SHP77 treated with DMSO at 0.1 percent for 48 hours (cell line): ENCODE data around the gene WWC2.
"Not testable (repeated sequence)": the region's sequence is repeated elsewhere in the genome, so short reads cannot be mapped to it uniquely, and the experiment has no call there.

Experiments used
- DNase-seq: peaks from one replicate; lab custom pipeline; 2025; lab: John Stamatoyannopoulos, UW

WWC2 gene

GRCh38 chr4:183100827-183101226, 1.8 kb downstream of the WWC2 start:
- peak; percentile 1 for DNase-seq

DNA sequence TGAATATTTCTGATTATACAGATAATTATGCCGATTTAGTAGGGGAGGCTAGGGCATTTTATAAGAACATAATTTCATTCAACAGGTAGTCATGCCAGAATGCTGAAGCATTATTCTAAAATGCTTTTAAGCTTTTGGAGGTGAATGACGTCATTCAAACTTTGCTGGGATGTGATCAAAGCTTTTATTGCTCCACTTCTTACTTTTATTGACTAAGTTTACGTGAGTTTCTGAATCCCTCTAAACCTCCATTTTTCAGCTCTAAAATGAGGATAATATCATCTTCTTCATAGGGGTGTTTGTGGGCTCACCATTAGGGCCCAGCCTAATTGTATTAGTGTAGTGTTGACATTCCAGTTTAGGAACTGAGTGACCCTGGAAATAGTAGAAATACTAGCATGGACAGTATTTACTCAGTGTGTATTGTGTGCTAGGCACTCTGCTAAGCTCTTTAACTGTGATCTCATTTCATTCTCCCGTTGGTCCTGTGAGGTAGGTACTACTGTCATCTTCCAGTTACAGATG, 3.0 kb downstream of the WWC2 start:
- DNase-seq, result no peak

- no peak for DNase-seq
Observed at GRCh38 chr4:183105092-183105491, 6.0 kb downstream of the WWC2 start.

DNA sequence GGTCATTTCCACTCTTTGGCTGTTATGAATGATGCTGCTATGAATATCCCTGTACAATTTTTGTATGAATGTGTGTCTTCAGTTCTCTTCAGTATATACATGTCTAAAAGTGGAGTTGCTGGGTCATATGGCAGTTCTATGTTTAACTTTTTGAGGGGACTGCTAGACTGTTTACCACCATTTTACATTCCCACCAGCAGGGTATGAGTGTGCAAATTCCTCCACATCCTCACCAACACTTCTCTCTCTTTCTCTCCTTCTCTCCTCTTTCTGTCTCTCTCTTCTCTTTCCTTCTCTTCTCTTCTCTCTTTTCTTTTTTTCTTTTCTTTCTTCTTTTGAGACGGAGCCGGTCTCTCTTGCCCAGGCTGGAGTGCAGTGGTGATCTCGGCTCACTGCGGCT, 7.8 kb downstream of the WWC2 start:
- no peak for DNase-seq

GRCh38 chr4:183107891-183108459, 8.9 kb downstream of the WWC2 start:
- DNase-seq, result no peak

GRCh38 chr4:183110244-183110643, 11.2 kb downstream of the WWC2 start:
- DNase-seq, result no peak

DNA sequence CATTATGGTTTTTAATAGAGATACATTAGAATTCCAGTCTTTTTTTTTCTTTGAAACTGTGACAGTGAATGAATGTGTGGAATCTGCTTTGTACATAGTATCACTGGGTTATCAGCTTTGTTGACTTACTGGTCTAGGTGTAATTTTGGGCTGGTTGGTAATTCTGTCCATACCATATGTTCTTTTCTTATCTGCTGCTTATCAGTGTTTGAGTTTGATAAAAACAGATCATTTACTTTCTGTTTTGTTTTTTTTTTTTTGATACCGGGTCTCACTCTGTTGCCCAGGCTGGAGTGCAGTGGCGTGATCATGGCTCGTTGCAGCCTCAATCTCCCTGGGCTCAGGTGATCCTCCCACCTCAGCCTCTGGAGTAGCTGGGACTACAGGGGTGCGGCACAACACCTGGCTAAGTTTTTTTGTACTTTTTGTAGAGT, 12.4 kb downstream of the WWC2 start:
- DNase-seq, result no peak

DNA sequence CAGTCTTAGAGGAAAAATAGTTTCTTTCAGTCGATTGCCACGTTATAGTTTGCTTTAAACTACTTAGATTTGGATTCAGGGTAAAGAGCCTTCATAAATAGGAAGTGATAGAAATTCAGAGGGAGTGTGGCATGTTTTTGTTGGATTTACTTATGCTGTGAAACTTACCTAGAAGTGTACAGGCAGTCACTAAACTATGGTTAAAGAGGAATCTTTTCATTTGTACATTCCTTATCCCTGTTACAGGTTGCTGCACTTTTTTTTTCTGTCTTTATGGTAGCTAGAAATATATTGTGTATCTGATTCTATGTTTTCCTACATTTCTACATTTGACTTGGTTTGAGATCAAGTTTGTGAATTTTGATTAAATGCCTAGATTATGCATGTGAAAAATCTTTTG, 19.1 kb downstream of the WWC2 start:
- no peak for DNase-seq

DNA sequence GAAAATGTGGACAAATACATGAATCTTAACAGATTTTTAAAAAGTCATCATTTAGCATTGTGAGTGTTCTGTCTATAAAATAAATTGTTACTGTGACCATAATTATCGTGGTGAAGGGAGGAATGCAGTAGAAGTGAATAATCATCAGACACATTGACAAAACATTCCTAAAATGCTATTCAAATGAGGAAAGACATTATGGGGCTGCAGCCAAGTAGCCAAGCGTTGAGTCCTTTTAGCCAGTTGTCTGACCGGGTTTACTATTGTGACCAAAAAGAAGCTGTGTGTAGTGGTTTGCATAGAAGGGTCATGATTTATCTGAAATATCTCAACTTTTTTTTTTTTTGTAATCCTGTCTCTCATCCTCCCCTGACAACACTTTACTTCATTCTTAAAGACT, 19.5 kb downstream of the WWC2 start:
- DNase-seq, result no peak

DNA sequence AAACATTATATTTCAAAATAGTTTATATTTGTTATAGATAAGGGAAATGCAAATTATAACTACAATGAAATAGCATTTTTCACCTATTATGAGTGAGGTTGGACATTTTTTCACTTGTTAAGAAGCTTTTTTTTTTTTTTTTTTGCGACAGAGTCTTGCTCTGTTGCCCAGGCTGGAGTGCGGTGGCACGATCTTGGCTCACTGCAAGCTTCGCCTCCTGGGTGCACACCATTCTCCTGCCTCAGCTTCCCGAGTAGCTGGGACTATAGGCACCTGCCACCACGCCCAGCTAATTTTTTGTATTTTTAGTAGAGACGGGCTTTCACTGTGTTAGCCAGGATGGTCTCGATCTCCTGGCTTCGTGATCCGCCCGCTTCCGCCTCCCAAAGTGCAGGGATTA, 22.6 kb downstream of the WWC2 start:
- DNase-seq, result not testable (repeated sequence)

DNA sequence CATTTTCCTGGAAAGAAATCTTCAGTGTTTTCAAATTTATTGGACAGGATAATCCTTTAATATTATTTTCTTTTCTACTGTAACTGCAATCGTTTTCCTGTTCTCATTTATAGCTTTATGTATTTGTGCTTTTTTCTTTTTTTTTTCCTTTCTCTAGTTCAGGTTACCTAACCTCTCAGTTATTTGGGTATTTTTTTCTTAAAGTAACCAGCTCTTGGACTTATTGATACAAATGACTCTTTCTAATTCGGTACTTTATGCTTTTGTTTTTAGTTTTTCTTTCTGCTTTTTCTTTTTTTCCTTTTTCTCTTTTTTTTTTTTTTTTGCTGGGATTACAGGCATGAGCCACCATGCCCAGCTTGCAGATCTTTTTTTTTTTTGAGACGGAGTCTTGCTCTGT, 25.2 kb downstream of the WWC2 start:
- DNase-seq, result no peak

GRCh38 chr4:183124865-183125264, 25.8 kb downstream of the WWC2 start:
- no peak for DNase-seq

- no peak for DNase-seq
Observed at GRCh38 chr4:183129125-183129524, 30.1 kb downstream of the WWC2 start.

DNA sequence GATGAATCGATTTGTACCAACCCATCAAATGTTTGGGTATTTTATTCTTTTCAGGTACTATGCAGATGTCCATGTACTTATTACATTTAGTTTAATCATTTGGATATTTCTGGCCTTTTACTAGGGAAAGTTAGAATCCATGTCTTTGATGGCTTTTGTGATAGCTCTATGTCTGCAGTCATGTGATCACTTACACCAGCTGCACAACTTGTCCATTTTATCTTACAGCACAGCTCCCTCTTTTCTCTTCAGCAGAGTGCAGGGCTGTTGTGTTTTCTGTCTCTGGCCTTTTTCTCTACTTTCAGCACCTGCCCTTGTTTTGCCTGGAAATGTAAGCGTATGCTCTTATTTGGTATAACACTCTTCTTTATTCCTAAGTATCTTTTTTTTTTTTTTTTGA, 30.6 kb downstream of the WWC2 start:
- DNase-seq, result no peak

DNA sequence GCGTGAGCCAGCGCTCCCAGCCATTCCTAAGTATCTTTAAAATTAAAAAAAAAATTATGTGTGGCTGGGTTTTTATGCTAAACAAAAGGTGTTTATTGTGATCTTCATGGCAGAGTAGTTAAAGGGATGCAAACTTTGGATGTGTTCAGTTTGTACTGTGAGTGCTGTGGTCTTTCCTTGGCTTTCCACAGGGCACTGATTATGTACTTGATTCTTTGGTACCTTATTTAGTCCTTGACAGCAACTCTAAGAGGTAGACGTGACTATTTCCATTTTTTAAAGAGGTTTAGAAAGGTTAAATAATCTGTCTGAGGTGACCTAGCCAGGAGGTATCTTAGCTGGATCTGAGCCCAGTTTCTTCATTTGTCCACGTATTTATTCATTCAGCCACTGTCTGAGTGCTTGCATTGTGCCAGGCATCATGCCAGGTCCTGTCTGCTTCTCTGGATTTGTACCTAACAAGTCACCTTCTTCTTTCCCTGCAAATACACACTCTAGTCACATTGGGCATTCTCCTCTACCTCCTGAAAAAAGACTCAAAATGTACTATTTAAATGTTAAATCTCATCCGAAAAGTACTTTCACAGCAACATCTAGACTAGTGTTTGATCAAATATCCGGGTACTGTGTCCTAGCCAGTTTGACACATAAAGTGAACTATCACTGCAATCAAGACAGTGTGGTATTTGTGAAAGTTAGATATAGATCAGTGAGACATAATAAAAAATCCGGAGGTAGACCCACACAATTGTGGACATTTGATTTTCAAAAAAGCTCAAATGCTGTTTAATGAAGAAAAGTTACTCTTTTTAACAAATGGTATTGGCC, 31.5 kb downstream of the WWC2 start:
- peak; percentile 21 for DNase-seq

DNA sequence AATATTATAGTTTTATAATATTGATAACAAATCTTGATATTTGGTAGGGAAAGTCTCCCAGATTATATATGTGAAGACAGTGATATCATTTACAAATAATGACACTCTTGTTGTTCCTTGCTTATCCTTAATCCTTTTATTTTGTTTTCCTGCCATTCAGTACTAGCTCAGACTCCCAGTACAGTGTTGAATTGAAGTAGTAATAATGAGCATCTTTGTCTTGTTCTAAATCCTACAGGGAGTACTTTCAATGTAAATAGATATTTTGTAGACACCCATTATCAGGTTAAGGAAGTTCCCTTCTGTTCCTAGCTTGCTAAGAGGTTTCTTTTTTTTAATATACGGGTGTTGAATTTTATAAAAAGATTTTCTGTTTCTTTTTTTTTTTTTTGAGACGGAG, 33.0 kb downstream of the WWC2 start:
- DNase-seq, result no peak

GRCh38 chr4:183132865-183133264, 33.8 kb downstream of the WWC2 start:
- no peak for DNase-seq

GRCh38 chr4:183136855-183137254, 37.8 kb downstream of the WWC2 start:
- DNase-seq, result no peak

DNA sequence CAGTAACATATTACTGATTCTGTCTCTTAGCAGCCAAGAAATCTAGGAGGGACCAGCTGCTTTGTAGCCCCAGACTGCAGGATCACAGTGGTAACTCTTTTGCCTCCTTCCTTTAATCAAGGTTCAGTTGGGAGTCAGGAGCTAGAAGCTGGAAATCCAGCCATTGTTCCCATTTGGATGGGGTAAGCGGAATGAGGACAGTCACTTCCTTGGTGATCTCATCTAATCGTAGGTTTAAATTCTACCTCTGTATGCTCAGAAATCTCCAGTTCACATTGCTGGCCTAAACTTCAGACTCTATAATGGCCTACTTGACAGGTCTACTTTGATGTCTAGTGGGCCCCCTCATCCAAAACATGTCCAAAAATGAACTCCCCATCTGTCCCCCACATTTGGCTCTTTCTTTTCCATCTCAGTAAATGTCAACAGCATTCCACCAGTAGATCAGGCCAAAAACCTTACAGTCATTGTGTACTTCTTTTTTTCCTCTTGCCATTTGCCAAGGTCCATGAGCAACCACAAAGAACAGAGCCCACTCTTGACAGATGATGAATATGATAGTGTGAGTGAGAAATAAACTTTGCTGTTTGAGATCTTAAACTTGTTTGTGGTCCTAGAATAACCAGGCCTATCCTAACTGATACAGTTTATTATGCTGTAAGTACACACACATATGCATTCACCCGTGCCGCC, 40.1 kb downstream of the WWC2 start:
- DNase-seq, result no peak

- no peak for DNase-seq
Observed at GRCh38 chr4:183139972-183140570, 41.0 kb downstream of the WWC2 start.

- DNase-seq, result no peak
Observed at GRCh38 chr4:183140911-183141320, 41.9 kb downstream of the WWC2 start.

DNA sequence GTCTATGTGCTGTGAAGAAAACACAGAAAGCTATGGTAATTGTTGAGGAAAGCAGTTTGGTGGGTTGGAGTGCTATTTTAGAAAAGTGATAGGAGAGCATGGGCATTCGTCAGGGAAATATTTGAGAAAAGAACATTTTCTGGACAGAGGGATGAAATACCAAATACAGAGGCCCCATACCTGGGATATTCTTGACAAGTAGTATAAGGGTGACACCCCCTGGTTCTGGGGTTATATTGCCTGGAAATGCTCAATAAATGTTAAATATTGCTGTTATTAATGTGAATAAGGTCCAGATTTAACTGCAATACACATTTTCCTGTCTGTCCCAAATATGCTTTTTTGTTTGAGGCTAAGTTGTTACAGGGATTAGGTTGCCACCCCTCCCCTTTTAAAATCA, 42.9 kb downstream of the WWC2 start:
- no peak for DNase-seq
